Fibroblast of skin of back (primary cell): ENCODE results near the gene CLTB.
A peak's percentile ranks its signal among the peaks of the same experiment; 100 is the strongest.

ENCODE experiments used
- DNase-seq: peaks from one replicate; pipeline ENCODE4 v3.0.0-alpha.2; 2013

Gene CLTB

GRCh38 chr5:176381979-176382378 lies 34.4 kb downstream of the CLTB start:
- DNase-seq, result no peak

GRCh38 chr5:176381423-176381822 lies 34.9 kb downstream of the CLTB start:
- no peak for DNase-seq

GRCh38 chr5:176379881-176380280 lies 36.5 kb downstream of the CLTB start:
- DNase-seq, result no peak

- DNase-seq, result no peak
These were observed 43.1 kb downstream of the CLTB start for GRCh38 chr5:176373100-176373818.

GRCh38 chr5:176371621-176372539 lies 44.5 kb downstream of the CLTB start:
- DNase-seq, result no peak

GRCh38 chr5:176369934-176370711 lies 46.2 kb downstream of the CLTB start:
- no peak for DNase-seq

GRCh38 chr5:176368726-176369125 lies 47.6 kb downstream of the CLTB start:
- no peak for DNase-seq

- no peak for DNase-seq
These were observed 50.0 kb downstream of the CLTB start for GRCh38 chr5:176366232-176366894.

GRCh38 chr5:176365351-176366231 lies 50.7 kb downstream of the CLTB start, which contains the start of gene ARL10:
ARL10 (plus strand) TSS chr5:176365487; CDS start chr5:176365564, 77 bp downstream.
- DNase-seq, result peak; percentile 83

- no peak for DNase-seq
These were observed 51.5 kb downstream of the CLTB start for GRCh38 chr5:176364765-176365350.

- DNase-seq, result no peak
These were observed 54.2 kb downstream of the CLTB start for GRCh38 chr5:176362233-176362490.

GRCh38 chr5:176361437-176362232 lies 54.7 kb downstream of the CLTB start, which contains the start of gene KIAA1191:
KIAA1191 (minus strand) TSS chr5:176361764; CDS start chr5:176359508, 2,256 bp downstream.
- peak; percentile 90 for DNase-seq

- DNase-seq, result peak; percentile 11
These were observed 55.4 kb downstream of the CLTB start for GRCh38 chr5:176360894-176361436.

- DNase-seq, result no peak
These were observed 56.7 kb downstream of the CLTB start for GRCh38 chr5:176359658-176360057.

- no peak for DNase-seq
These were observed 60.2 kb downstream of the CLTB start for GRCh38 chr5:176356179-176356566.

- no peak for DNase-seq
These were observed 60.8 kb downstream of the CLTB start for GRCh38 chr5:176355400-176356178.

- DNase-seq, result no peak
These were observed 62.8 kb downstream of the CLTB start for GRCh38 chr5:176353533-176353932.

- DNase-seq, result no peak
These were observed 64.0 kb downstream of the CLTB start for GRCh38 chr5:176352116-176352878.
